HG02840 (cell line): ENCODE data around the gene SLC35B1.

Experiments
- ATAC-seq: cut with Tn5 transposase; IDR thresholded peaks from one replicate; pipeline ENCODE4 v1.9.1; 2021; ENCODE audit warnings: mild to moderate bottlenecking, moderate library complexity, moderate number of reproducible peaks; ENCODE audit not compliant: unreplicated experiment, low FRiP score

Gene SLC35B1

GRCh38 chr17:49707608-49708514 is at the start of gene SLC35B1:
Gene SLC35B1 (minus strand): TSS chr17:49707964. CDS start chr17:49707833, 131 bp downstream.
- peak; percentile 90 for ATAC-seq

GRCh38 chr17:49757151-49757777 is 49.5 kb upstream of the SLC35B1 start:
- ATAC-seq: no peak

- no peak for ATAC-seq
Observed at GRCh38 chr17:49756323-49757150, 48.8 kb upstream of the SLC35B1 start.

- ATAC-seq: no peak
Observed at GRCh38 chr17:49755663-49756283, 48.0 kb upstream of the SLC35B1 start.

- no peak for ATAC-seq
Observed at GRCh38 chr17:49753959-49754391, 46.2 kb upstream of the SLC35B1 start.

- no peak for ATAC-seq
Observed at GRCh38 chr17:49752508-49752907, 44.7 kb upstream of the SLC35B1 start.

GRCh38 chr17:49749730-49750129 is 42.0 kb upstream of the SLC35B1 start:
- no peak for ATAC-seq

- peak; percentile 68 for ATAC-seq
Observed at GRCh38 chr17:49748791-49749190, 41.0 kb upstream of the SLC35B1 start.

GRCh38 chr17:49748223-49748622 is 40.5 kb upstream of the SLC35B1 start:
- no peak for ATAC-seq

GRCh38 chr17:49747632-49748031 is 39.9 kb upstream of the SLC35B1 start:
- ATAC-seq: no peak

GRCh38 chr17:49746791-49747490 is 39.2 kb upstream of the SLC35B1 start:
- ATAC-seq: peak; percentile 56

- ATAC-seq: no peak
Observed at GRCh38 chr17:49745175-49746139, 37.7 kb upstream of the SLC35B1 start.

- no peak for ATAC-seq
Observed at GRCh38 chr17:49742166-49742638, 34.4 kb upstream of the SLC35B1 start.

- no peak for ATAC-seq
Observed at GRCh38 chr17:49741692-49742076, 33.9 kb upstream of the SLC35B1 start.

GRCh38 chr17:49741009-49741691 is 33.4 kb upstream of the SLC35B1 start:
- peak; percentile 48 for ATAC-seq

- no peak for ATAC-seq
Observed at GRCh38 chr17:49739641-49740271, 32.0 kb upstream of the SLC35B1 start.

GRCh38 chr17:49738456-49739163 is 30.8 kb upstream of the SLC35B1 start:
- ATAC-seq: no peak
